ENCODE results near the gene PDE6G. TPM values are rescaled to one million over a fixed set of nuclear protein-coding genes. Genes with fewer than 3 reads are reported as not detected.

PDE6G gene
- total and polyA plus RNA-seq, 2 of the 13 experiments (the other 11 are each of a cell fraction or from before 2014, with no cell fraction given) = 1.4 to 6.7 TPM

- TF ChIP-seq DRAP1 (CRISPR knock-in tag; IDR thresholded peaks at IDR 0.05) (0 out of 2 replicates have a peak, but pooled peaks have one; percentile 29), CBX5 (CRISPR knock-in tag; IDR thresholded peaks at IDR 0.05; ENCODE audit: borderline replicate concordance) (no peak), IKZF1 (IDR thresholded peaks at IDR 0.05) (no peak), HNRNPK (IDR thresholded peaks at IDR 0.05; ENCODE audit: low read depth, low read length, poor library complexity, severe bottlenecking) (no peak), GABPA (IDR thresholded peaks at IDR 0.05; ENCODE audit: low read depth, low read length) (no peak), GABPA (CRISPR knock-in tag; IDR thresholded peaks at IDR 0.05; ENCODE audit: low read depth) (no peak), THYN1 (CRISPR knock-in tag; IDR thresholded peaks at IDR 0.05; ENCODE audit: borderline replicate concordance, low read depth) (no peak), ZMYM4 (CRISPR knock-in tag; IDR thresholded peaks at IDR 0.05) (0 out of 2 replicates have a peak, but pooled peaks have one; percentile 38), KLF6 (CRISPR knock-in tag; IDR thresholded peaks at IDR 0.05) (no peak), PRDM15 (CRISPR knock-in tag; IDR thresholded peaks at IDR 0.05) (no peak), ZBTB42 (CRISPR knock-in tag; IDR thresholded peaks at IDR 0.05) (peak; percentile 55; the same call in 1 of the 2 replicates), ZNF772 (CRISPR knock-in tag; IDR thresholded peaks at IDR 0.05) (0 out of 2 replicates have a peak, but pooled peaks have one; percentile 14), CSRNP2 (CRISPR knock-in tag; conservative IDR thresholded peaks at IDR 0.05; ENCODE audit: low read depth) (no peak), HDAC1 (CRISPR knock-in tag; IDR thresholded peaks at IDR 0.05) (0 out of 2 replicates have a peak, but pooled peaks have one; percentile 28), ZNF607 (CRISPR knock-in tag; IDR thresholded peaks at IDR 0.05; ENCODE audit: borderline replicate concordance) (peak; percentile 90), ZNF207 (IDR thresholded peaks at IDR 0.05; ENCODE audit: borderline replicate concordance) (no peak), ATRX (CRISPR knock-in tag; IDR thresholded peaks at IDR 0.05; ENCODE audit: borderline replicate concordance) (no peak), ZMYM2 (CRISPR knock-in tag; IDR thresholded peaks at IDR 0.05) (no peak), SCMH1 (CRISPR knock-in tag; IDR thresholded peaks at IDR 0.05; ENCODE audit: borderline replicate concordance) (no peak), STAT5B (CRISPR knock-in tag; IDR thresholded peaks at IDR 0.05) (no peak)
- TF ChIP-seq, protein P1, sequence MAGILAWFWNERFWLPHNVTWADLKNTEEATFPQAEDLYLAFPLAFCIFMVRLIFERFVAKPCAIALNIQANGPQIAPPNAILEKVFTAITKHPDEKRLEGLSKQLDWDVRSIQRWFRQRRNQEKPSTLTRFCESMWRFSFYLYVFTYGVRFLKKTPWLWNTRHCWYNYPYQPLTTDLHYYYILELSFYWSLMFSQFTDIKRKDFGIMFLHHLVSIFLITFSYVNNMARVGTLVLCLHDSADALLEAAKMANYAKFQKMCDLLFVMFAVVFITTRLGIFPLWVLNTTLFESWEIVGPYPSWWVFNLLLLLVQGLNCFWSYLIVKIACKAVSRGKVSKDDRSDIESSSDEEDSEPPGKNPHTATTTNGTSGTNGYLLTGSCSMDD (CRISPR knock-in tag; IDR thresholded peaks at IDR 0.05) = no peak
- TF ChIP-seq, protein P2, sequence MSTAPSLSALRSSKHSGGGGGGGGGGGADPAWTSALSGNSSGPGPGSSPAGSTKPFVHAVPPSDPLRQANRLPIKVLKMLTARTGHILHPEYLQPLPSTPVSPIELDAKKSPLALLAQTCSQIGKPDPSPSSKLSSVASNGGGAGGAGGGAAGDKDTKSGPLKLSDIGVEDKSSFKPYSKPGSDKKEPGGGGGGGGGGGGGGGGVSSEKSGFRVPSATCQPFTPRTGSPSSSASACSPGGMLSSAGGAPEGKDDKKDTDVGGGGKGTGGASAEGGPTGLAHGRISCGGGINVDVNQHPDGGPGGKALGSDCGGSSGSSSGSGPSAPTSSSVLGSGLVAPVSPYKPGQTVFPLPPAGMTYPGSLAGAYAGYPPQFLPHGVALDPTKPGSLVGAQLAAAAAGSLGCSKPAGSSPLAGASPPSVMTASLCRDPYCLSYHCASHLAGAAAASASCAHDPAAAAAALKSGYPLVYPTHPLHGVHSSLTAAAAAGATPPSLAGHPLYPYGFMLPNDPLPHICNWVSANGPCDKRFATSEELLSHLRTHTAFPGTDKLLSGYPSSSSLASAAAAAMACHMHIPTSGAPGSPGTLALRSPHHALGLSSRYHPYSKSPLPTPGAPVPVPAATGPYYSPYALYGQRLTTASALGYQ (CRISPR knock-in tag; IDR thresholded peaks at IDR 0.05) = no peak
These were observed 794 bp downstream of the PDE6G start (continued) for GRCh38 chr17:81655378-81656117.
